Hypothalamus (tissue), 51 donors: Measurements from ENCODE around the gene ODAD4.
"Not testable (repeated sequence)": the region's sequence is repeated elsewhere in the genome, so short reads cannot be mapped to it uniquely, and the experiment has no call there.

ENCODE experiments used
- DNase-seq, 51 donors: peaks; one replicate each; lab custom pipeline; 2025; lab: John Stamatoyannopoulos, UW

ODAD4 gene

GRCh38 chr17:41989702-41990419, 59.4 kb downstream of the ODAD4 start:
- no peak for DNase-seq

- DNase-seq = peak in 34 of 51 donors; percentile 10 to 90 (median 62)
These were observed 62.2 kb downstream of the ODAD4 start for GRCh38 chr17:41992576-41992975.

GRCh38 chr17:41996855-41997164, 66.4 kb downstream of the ODAD4 start:
- no peak for DNase-seq

GRCh38 chr17:41998497-41998896, 68.1 kb downstream of the ODAD4 start:
- no peak for DNase-seq

- DNase-seq = no peak
These were observed 70.2 kb downstream of the ODAD4 start for GRCh38 chr17:42000413-42001133.

GRCh38 chr17:42001729-42002128, 71.3 kb downstream of the ODAD4 start:
- no peak for DNase-seq

- DNase-seq = no peak
These were observed 71.9 kb downstream of the ODAD4 start for GRCh38 chr17:42002175-42002791.

GRCh38 chr17:42002792-42003301, 72.4 kb downstream of the ODAD4 start:
- DNase-seq = peak in 4 of 51 donors; percentile 7 to 53 (median 22)

GRCh38 chr17:42005166-42005565, 74.7 kb downstream of the ODAD4 start:
- no peak for DNase-seq

- peak in 35 of 51 donors; percentile 9 to 82 (median 46) for DNase-seq
These were observed 78.8 kb downstream of the ODAD4 start for GRCh38 chr17:42009170-42009569.

GRCh38 chr17:42010266-42010680, 79.9 kb downstream of the ODAD4 start:
- DNase-seq = not testable (repeated sequence)

- peak in 3 of 51 donors; percentile 5 to 7 (median 6) for DNase-seq
These were observed 80.6 kb downstream of the ODAD4 start for GRCh38 chr17:42010898-42011516.

- DNase-seq = not testable (repeated sequence)
These were observed 81.9 kb downstream of the ODAD4 start for GRCh38 chr17:42012363-42012762.

GRCh38 chr17:42013740-42014139, 83.3 kb downstream of the ODAD4 start:
- DNase-seq = not testable (repeated sequence)
